Spleen (tissue), 11 donors: ENCODE measurements around the gene NSMCE4A. TPM values are rescaled to one million over a fixed set of nuclear protein-coding genes. Genes with fewer than 3 reads are reported as not detected.
"Not testable (repeated sequence)": the region's sequence is repeated elsewhere in the genome, so short reads cannot be mapped to it uniquely, and the experiment has no call there.

Experiments
- DNase-seq: peaks from one replicate; pipeline ENCODE4 v3.0.0-alpha.2; 2020
- H3K27ac ChIP-seq, 8 donors: fragments of 200-600 bp; sonication (generic) in 7 of 8; 1 replicate in 4 of 8; 2 replicates in 4 of 8; pipeline versions ENCODE4 v1.5.0 to v1.8.0; 2016 to 2021; ENCODE audit warnings: inconsistent platforms in 4 of 8, mild to moderate bottlenecking in 4 of 8, moderate library complexity in 1 of 8
- H3K27me3 ChIP-seq, 7 donors: fragments of 200-600 bp; sonication (generic) in 6 of 7; replicated peaks in 1 of 7; 1 replicate in 4 of 7; 2 replicates in 3 of 7; pipeline versions ENCODE4 v1.5.0 to v1.8.0; 2016 to 2021; ENCODE audit warnings: inconsistent platforms in 3 of 7, mild to moderate bottlenecking in 1 of 7
- H3K36me3 ChIP-seq, 6 donors: fragments of 200-600 bp; sonication (generic) in 5 of 6; 1 replicate in 4 of 6; 2 replicates in 2 of 6; pipeline versions ENCODE4 v1.5.0 to v1.8.0; 2016 to 2021; ENCODE audit warnings: inconsistent platforms in 2 of 6
- H3K4me1 ChIP-seq, 6 donors: fragments of 200-600 bp; sonication (generic) in 5 of 6; 1 replicate in 3 of 6; 2 replicates in 3 of 6; pipeline versions ENCODE4 v1.5.0 to v1.8.0; 2016 to 2021; ENCODE audit warnings: inconsistent platforms in 3 of 6
- H3K4me3 ChIP-seq, 8 donors: fragments of 200-600 bp; sonication (generic) in 7 of 8; 1 replicate in 4 of 8; 2 replicates in 4 of 8; pipeline versions ENCODE4 v1.5.0 to v1.8.0; 2016 to 2021; ENCODE audit warnings: inconsistent platforms in 4 of 8, mild to moderate bottlenecking in 4 of 8, moderate library complexity in 2 of 8
- H3K9me3 ChIP-seq, 8 donors: fragments of 200-600 bp; sonication (generic) in 7 of 8; 1 replicate in 4 of 8; 2 replicates in 4 of 8; pipeline versions ENCODE4 v1.5.0 to v1.8.0; 2016 to 2021; ENCODE audit warnings: inconsistent platforms in 4 of 8
- POLR2A ChIP-seq, 3 donors: fragments of 450-650 bp; IDR thresholded peaks; one replicate each; pipeline ENCODE4 v1.5.1; 2017; ENCODE audit warnings: antibody characterized with exemption in 3 of 3, mild to moderate bottlenecking in 1 of 3
- POLR2AphosphoS5 ChIP-seq, 3 donors: sonication (generic); formaldehyde crosslinking; IDR thresholded peaks; one replicate each; pipeline ENCODE4 v1.5.1; 2017; ENCODE audit warnings: antibody characterized with exemption in 3 of 3
- WGBS, 5 donors: extraction: QIAGEN DNeasy Blood & Tissue Kit in 3 of 5; methylation state at CpG; one replicate each; pipeline versions ENCODE4 v1.1.5 to v1.1.7; 2013 to 2018; 5-methylcytosine and 5-hydroxymethylcytosine counted together
- intact Hi-C: fragments of 100-400 bp; cut with DNase I; formaldehyde crosslinking; loops from one replicate; pipeline ENCODE4 v1.15.0; 2023; ENCODE audit warnings: low total_unique reads
- polyA plus RNA-seq, 3 donors: library from polyadenylated mRNA; stranded (reverse); fragments of 200-250 nt; gene quantifications; one replicate each; pipeline ENCODE4 v1.2.1, GENCODE V29; 2013
- total RNA-seq, 7 donors: library from RNA; depleted of rRNA in 3 of 7; stranded (reverse); fragments of >200 nt in 3 of 7; fragmentation: NEBNext Ultra II Directional in 4 of 7; extraction: Animal tissue kit (Norgen Biotek cat#: 25700) in 4 of 7; gene quantifications; one replicate each; pipeline versions ENCODE4 v1.1.0 to v1.2.1, GENCODE V29; 2016 to 2021
- TF ChIP-seq, protein P1 (sequence below), 11 experiments: fragments of 200-600 bp in 7 of 11; fragments of 450-650 bp in 4 of 11; sonication (generic) in 4 of 11; IDR thresholded peaks in 8 of 11; conservative IDR thresholded peaks in 3 of 11; 1 replicate in 7 of 11; 2 replicates in 4 of 11; pipeline versions ENCODE4 v1.4.0 to v1.8.0; 2016 to 2021; ENCODE audit warnings: antibody characterized with exemption in 11 of 11, inconsistent platforms in 4 of 11, mild to moderate bottlenecking in 1 of 11
- donor health status: healthy with polysubstance abuse.
- donor health status: DM: no; HTN: no; CAD: no; lungs with moderate emphysema.
- donor health status: DM: no; HTN: no; CAD: no.
- donor health status: Bipolar disorder and iron deficiency.
- donor health status: healthy.
- donor health status: DM: no; HTN: no; CAD: no.
- donor health status: DM: yes; HTN: yes; CAD: no.

Gene NSMCE4A
- total and polyA plus RNA-seq, 10 donors, result 49.5 to 121 (median 70.9) TPM

DNA sequence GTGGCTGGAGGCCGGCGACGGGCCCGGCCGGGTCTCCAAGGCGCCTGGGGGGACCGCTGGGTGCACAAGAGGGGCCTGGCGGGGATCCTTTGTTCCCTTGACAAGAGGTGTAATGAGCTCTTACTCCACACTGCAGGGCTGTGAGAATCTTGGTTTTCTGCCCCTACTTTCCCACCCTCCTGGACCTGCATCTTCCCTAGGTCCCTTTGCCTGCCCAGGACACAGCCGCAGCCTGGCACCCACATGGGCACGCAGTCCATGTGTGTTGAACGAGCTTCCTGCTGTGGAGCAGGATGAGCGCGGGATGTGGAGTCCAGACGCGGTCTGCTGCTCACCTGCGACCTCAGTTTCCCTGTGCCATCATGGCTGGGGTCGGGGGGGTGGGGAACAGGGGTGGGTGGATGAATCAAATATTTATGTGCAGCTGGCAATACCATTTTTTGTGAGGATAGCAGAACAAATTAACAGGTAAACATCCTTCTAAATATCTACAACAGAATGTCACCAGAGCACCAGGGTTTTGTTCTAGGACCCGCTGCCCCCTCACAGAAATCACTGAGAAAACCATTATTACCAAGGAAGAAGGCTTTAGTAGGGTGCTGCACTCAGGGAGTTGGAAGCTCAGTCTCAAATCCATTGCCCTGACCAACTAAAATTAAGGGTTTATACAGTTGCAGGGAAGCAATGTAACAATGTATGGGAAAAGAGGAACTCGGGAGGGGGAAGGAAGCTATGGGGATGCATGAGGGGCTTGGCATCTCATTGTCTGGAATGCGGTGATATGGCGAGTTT is 474 bp upstream of the NSMCE4A start:
- Histone ChIP-seq H3K9me3 (no peaks in the 10 kb centered on the region), H3K4me3 (peak overlapping the region; percentile 81 to 96 (median 92)), H3K36me3 (peaks cover 0 to 23% (median 9%) of the 10 kb centered on the region in 6 donors), H3K27me3 (no peaks in the 10 kb centered on the region), H3K4me1 (peaks cover 14 to 40% (median 31%) of the 10 kb centered on the region in 6 donors), H3K27ac (peak overlapping the region; percentile 85 to 96 (median 92))
- intact Hi-C loops, result no loop called here
- TF ChIP-seq POLR2AphosphoS5 (IDR thresholded peaks at IDR 0.05), result no peak
- TF ChIP-seq, protein P1, sequence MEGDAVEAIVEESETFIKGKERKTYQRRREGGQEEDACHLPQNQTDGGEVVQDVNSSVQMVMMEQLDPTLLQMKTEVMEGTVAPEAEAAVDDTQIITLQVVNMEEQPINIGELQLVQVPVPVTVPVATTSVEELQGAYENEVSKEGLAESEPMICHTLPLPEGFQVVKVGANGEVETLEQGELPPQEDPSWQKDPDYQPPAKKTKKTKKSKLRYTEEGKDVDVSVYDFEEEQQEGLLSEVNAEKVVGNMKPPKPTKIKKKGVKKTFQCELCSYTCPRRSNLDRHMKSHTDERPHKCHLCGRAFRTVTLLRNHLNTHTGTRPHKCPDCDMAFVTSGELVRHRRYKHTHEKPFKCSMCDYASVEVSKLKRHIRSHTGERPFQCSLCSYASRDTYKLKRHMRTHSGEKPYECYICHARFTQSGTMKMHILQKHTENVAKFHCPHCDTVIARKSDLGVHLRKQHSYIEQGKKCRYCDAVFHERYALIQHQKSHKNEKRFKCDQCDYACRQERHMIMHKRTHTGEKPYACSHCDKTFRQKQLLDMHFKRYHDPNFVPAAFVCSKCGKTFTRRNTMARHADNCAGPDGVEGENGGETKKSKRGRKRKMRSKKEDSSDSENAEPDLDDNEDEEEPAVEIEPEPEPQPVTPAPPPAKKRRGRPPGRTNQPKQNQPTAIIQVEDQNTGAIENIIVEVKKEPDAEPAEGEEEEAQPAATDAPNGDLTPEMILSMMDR (IDR thresholded peaks at IDR 0.05 in 8 of 11, conservative IDR thresholded peaks at IDR 0.05 in 3 of 11), result peak in 6 of 11 experiments; percentile 70 to 80 (median 78)
- DNase-seq, result no peak
- WGBS, 5 donors, result 33 to 61% (median 40%) methylated on average over 12 to 21 of the region's 21 CpGs

DNA sequence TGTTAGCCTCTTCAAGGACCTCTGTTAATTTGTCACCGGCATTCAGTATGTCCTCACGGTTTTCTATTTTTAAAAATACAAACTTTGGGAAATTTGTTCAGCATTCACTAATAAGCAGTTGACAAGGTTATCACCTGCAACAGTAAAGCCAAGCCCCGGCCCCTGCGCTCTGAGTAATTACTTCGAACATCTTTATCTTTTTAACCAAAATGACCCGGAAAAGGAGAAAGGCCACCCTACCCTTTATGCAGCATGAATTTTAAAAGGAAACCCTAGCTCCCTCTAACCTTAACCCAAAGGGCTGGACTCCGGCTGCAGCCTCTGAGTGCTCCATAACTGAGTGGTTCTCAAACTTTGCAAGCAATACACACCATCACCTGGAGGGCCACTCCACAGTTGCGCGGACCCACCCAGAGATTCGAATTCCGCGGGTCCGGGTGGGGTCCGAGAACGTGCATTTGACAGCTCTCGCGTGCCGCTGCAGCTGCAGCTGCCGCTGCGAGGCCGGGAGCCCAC is 940 bp downstream of the NSMCE4A start:
- H3K27ac ChIP-seq, result peak overlapping the region; percentile 85 to 96 (median 92)
- H3K9me3 ChIP-seq, result no peaks in the 10 kb centered on the region
- H3K27me3 ChIP-seq, result no peaks in the 10 kb centered on the region
- intact Hi-C loops, result no loop called here
- no peak for DNase-seq
- H3K36me3 ChIP-seq, result peaks cover 0 to 37% (median 21%) of the 10 kb centered on the region in 6 donors
- 12 to 17% (median 15%) methylated on average over 19 to 21 of the region's 21 CpGs for WGBS, 5 donors
- TF ChIP-seq POLR2A (IDR thresholded peaks at IDR 0.05) (no peak), POLR2AphosphoS5 (IDR thresholded peaks at IDR 0.05) (no peak)
- TF ChIP-seq, protein P1 (IDR thresholded peaks at IDR 0.05 in 8 of 11, conservative IDR thresholded peaks at IDR 0.05 in 3 of 11), result no peak
- peak overlapping the region; percentile 81 to 96 (median 92) for H3K4me3 ChIP-seq
- peaks cover 14 to 40% (median 31%) of the 10 kb centered on the region in 6 donors for H3K4me1 ChIP-seq

DNA sequence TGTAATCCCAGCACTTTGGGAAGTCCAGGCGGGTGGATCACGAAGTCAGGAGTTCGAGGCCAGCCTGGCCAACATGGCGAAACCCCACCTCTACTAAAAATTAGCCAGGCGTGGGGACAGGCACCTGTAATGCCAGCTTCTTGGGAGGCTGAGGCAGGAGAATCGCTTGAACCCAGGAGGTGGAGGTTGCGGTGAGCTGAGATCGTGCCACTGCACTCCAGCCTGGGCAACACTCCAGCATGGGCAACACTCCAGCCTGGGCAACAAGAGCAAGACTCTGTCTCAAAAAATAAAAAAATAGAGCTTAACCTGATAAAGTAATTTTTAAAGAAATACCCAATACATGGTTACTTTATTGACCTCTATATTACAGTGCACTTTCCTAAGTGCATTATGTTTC is 5.9 kb downstream of the NSMCE4A start:
- peaks cover 8 to 26% (median 19%) of the 10 kb centered on the region in 6 donors for H3K4me1 ChIP-seq
- intact Hi-C loops, H3K27ac ChIP-seq, H3K9me3 ChIP-seq, DNase-seq, H3K27me3 ChIP-seq, H3K4me3 ChIP-seq: not testable (repeated sequence)
- 89 to 98% (median 98%) methylated on average over 8 of the region's 8 CpGs for WGBS, 5 donors
- H3K36me3 ChIP-seq, result peaks cover 0 to 87% (median 68%) of the 10 kb centered on the region in 6 donors

DNA sequence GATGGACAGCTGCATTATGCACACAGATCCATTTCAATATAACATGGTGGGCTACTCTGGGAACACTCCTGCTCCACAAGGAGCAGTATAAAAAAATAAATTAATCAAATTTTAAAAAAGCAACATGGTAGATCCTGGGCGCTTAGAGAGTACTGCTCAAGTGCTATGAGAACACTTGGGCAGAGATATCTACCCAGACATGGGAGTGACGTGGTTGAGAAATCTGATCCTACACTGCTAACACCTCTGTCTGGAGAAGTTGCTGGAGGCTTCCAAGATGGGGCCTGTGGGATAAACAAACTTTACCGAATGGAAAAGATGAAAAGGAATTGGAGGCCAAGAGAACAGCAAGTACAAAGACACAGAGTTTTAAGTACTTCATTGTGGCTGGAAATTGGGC is 9.0 kb downstream of the NSMCE4A start:
- H3K9me3 ChIP-seq, result no peaks in the 10 kb centered on the region
- no peak for DNase-seq
- H3K27ac ChIP-seq, result no peak overlapping the region
- 90 to 97% (median 96%) methylated on average over 3 of the region's 3 CpGs for WGBS, 5 donors
- intact Hi-C loops, result no loop called here
- peaks cover 0 to 99% (median 64%) of the 10 kb centered on the region in 6 donors for H3K36me3 ChIP-seq
- no peaks in the 10 kb centered on the region for H3K27me3 ChIP-seq
- no peak overlapping the region for H3K4me3 ChIP-seq
- TF ChIP-seq, protein P1 (IDR thresholded peaks at IDR 0.05 in 8 of 11, conservative IDR thresholded peaks at IDR 0.05 in 3 of 11), result no peak
- TF ChIP-seq POLR2AphosphoS5 (IDR thresholded peaks at IDR 0.05), result no peak
- TF ChIP-seq POLR2A (IDR thresholded peaks at IDR 0.05), result no peak
- H3K4me1 ChIP-seq, result no peaks in the 10 kb centered on the region
